ENCODE measurements around the gene HSD17B3.
"Not testable (repeated sequence)": the region's sequence is repeated elsewhere in the genome, so short reads cannot be mapped to it uniquely, and the experiment has no call there.

Gene HSD17B3

DNA sequence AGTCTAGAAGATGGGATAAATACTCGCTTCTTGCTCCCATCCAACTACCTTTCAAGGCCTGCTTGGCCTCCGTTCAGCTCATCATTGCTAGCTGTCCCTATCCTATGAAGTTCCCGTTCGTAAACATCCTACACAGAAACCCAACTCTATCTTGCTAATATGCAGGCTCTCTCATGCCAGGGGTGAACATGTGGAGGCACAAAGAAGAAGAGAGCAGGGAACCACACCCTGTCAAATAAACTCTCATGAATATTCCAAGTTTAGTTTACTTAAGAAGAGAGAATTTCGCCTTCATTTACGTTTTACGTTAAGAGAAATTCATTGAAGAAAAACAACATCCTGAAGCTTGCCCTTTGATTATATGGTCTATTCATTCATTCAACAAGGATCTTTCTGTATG, 7.9 kb upstream of the HSD17B3 start:
- H3K9ac ChIP-seq, result no peak overlapping the region
- H2AFZ ChIP-seq, result no peak overlapping the region
- H3K9me3 ChIP-seq (ENCODE audit: control insufficient read depth, low read length), result no peaks in the 10 kb centered on the region
- no peak overlapping the region for H3K27ac ChIP-seq
- H3K27me3 ChIP-seq (ENCODE audit: control insufficient read depth, insufficient read depth, low read length), result no peaks in the 10 kb centered on the region
- no peaks in the 10 kb centered on the region for H3K79me2 ChIP-seq
- no peaks in the 10 kb centered on the region for H3K4me1 ChIP-seq
- TF ChIP-seq, protein P1, sequence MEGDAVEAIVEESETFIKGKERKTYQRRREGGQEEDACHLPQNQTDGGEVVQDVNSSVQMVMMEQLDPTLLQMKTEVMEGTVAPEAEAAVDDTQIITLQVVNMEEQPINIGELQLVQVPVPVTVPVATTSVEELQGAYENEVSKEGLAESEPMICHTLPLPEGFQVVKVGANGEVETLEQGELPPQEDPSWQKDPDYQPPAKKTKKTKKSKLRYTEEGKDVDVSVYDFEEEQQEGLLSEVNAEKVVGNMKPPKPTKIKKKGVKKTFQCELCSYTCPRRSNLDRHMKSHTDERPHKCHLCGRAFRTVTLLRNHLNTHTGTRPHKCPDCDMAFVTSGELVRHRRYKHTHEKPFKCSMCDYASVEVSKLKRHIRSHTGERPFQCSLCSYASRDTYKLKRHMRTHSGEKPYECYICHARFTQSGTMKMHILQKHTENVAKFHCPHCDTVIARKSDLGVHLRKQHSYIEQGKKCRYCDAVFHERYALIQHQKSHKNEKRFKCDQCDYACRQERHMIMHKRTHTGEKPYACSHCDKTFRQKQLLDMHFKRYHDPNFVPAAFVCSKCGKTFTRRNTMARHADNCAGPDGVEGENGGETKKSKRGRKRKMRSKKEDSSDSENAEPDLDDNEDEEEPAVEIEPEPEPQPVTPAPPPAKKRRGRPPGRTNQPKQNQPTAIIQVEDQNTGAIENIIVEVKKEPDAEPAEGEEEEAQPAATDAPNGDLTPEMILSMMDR (IDR thresholded peaks at IDR 0.05), result no peak
- no peaks in the 10 kb centered on the region for H3K36me3 ChIP-seq (ENCODE audit: control insufficient read depth, insufficient read depth, low read length)
- no peak overlapping the region for H3K4me2 ChIP-seq (ENCODE audit: low read length)
- H3K4me3 ChIP-seq (ENCODE audit: low read depth, low read length), result no peak overlapping the region

DNA sequence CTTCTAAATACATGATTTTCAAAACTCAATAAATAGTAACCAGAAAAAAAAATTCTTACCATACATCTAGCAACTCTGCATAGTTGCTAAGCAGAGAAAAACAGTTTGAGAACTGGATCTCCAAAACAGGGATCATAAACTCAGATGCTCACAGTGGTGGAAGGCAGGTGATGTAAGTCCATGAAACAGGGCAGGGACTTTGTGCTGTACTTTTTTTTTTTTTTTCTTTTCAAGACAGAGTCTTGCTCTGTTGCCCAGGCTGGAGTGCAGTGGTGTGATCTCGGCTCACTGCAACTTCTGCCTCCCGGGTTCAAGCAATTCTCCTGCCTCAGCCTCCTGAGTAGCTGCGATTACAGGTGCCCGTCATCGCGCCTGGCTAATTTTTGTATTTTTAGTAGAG, 5.0 kb upstream of the HSD17B3 start:
- not testable (repeated sequence) for H3K36me3 ChIP-seq (ENCODE audit: control insufficient read depth, insufficient read depth, low read length); H3K9ac ChIP-seq; H3K27ac ChIP-seq

DNA sequence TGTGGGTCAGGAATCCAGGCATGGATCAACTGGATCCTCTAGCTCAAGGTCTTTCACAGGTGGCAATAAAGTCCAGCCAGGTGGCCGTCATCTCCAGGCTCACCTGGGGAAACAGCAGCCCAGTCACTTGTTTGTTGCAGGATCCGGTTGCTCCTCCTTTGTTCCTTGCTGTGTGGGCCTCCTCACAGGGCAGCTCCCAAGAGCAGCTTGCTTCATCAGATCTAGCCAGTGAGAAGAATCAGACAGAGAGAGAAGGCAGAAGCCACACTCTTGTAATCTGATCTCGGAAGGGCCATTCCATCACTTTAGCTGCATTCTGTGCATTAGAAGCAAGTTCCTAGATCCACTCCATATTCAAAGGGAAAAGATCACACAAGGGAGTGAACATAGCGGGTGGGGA, 3.2 kb upstream of the HSD17B3 start:
- H3K79me2 ChIP-seq, result no peaks in the 10 kb centered on the region
- no peak overlapping the region for H2AFZ ChIP-seq
- no peaks in the 10 kb centered on the region for H3K27me3 ChIP-seq (ENCODE audit: control insufficient read depth, insufficient read depth, low read length)
- no peak overlapping the region for H3K4me2 ChIP-seq (ENCODE audit: low read length)
- H3K36me3 ChIP-seq (ENCODE audit: control insufficient read depth, insufficient read depth, low read length), result no peaks in the 10 kb centered on the region
- H3K4me3 ChIP-seq (ENCODE audit: low read depth, low read length), result no peak overlapping the region
- no peak overlapping the region for H3K27ac ChIP-seq
- H3K9ac ChIP-seq, result no peak overlapping the region
- H3K9me3 ChIP-seq (ENCODE audit: control insufficient read depth, low read length), result no peaks in the 10 kb centered on the region
- TF ChIP-seq, protein P1 (IDR thresholded peaks at IDR 0.05), result no peak
- H3K4me1 ChIP-seq, result no peaks in the 10 kb centered on the region

More for the DNA sequence above, 5.0 kb upstream of the HSD17B3 start:
- not testable (repeated sequence) for H3K79me2 ChIP-seq; H3K4me2 ChIP-seq (ENCODE audit: low read length); H3K4me3 ChIP-seq (ENCODE audit: low read depth, low read length); H2AFZ ChIP-seq; H3K9me3 ChIP-seq (ENCODE audit: control insufficient read depth, low read length); H3K27me3 ChIP-seq (ENCODE audit: control insufficient read depth, insufficient read depth, low read length); H3K4me1 ChIP-seq

DNA sequence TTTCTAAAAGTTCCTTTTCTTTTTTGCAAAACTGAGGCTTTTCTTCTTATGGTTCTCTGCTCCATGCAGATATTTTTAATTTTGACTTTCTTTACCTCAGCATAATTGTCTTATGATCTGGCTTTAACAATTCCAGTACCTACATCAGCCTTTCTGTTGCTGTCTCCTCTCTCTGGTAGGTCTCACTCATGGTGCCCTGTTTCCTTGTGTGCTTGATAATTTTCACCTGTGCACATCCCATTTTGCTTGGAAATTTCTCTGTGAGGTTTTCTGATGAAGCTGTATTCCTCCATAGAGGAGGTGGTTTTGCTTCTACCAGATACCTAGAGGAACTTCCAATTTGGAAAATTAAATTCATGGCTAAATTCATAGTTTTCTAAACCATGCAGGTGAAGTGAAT, 2.3 kb upstream of the HSD17B3 start:
- TF ChIP-seq, protein P1 (IDR thresholded peaks at IDR 0.05), result no peak
- H3K36me3 ChIP-seq (ENCODE audit: control insufficient read depth, insufficient read depth, low read length), result no peaks in the 10 kb centered on the region
- no peak overlapping the region for H3K4me2 ChIP-seq (ENCODE audit: low read length)
- H3K4me1 ChIP-seq, result no peaks in the 10 kb centered on the region
- H2AFZ ChIP-seq, result no peak overlapping the region
- no peak overlapping the region for H3K27ac ChIP-seq
- no peaks in the 10 kb centered on the region for H3K79me2 ChIP-seq
- H3K4me3 ChIP-seq (ENCODE audit: low read depth, low read length), result no peak overlapping the region
- no peaks in the 10 kb centered on the region for H3K9me3 ChIP-seq (ENCODE audit: control insufficient read depth, low read length)
- H3K27me3 ChIP-seq (ENCODE audit: control insufficient read depth, insufficient read depth, low read length), result no peaks in the 10 kb centered on the region
- no peak overlapping the region for H3K9ac ChIP-seq

DNA sequence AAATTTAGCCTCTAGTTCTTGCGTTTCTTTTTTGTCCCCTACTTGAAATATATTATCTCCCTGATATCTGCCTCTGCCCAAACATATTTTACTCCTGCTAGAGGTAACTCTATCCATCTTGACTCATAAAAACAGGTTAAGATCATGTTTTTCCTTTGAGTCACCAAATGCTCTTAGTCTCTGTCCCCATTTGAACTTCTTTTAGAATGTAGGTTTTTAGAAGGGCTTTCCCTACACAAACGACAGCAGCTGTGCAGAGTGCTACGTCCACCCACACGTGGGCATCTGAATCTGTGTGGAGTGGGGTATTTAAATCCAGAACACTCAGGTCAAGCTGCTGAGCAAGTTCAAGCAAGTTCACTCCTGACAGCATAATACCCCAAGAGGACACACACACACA, 2.2 kb downstream of the HSD17B3 start:
- Histone ChIP-seq H3K79me2 (no peaks in the 10 kb centered on the region), H3K4me1 (no peaks in the 10 kb centered on the region), H3K4me2 (ENCODE audit: low read length) (no peak overlapping the region), H3K4me3 (ENCODE audit: low read depth, low read length) (no peak overlapping the region), H3K9ac (no peak overlapping the region), H2AFZ (no peak overlapping the region), H3K27ac (no peak overlapping the region), H3K9me3 (ENCODE audit: control insufficient read depth, low read length) (no peaks in the 10 kb centered on the region), H3K27me3 (ENCODE audit: control insufficient read depth, insufficient read depth, low read length) (no peaks in the 10 kb centered on the region), H3K36me3 (ENCODE audit: control insufficient read depth, insufficient read depth, low read length) (no peaks in the 10 kb centered on the region)
- TF ChIP-seq, protein P1 (IDR thresholded peaks at IDR 0.05), result no peak

All from parathyroid adenoma (tissue), 2 donors.